ENCODE data around the gene APOBEC3A. TPM values are rescaled to one million over a fixed set of nuclear protein-coding genes. Genes with fewer than 3 reads are reported as not detected.
"Not testable (repeated sequence)": the region's sequence is repeated elsewhere in the genome, so short reads cannot be mapped to it uniquely, and the experiment has no call there.

APOBEC3A gene
- polyA plus RNA-seq, 1 experiment, result not detected

DNA sequence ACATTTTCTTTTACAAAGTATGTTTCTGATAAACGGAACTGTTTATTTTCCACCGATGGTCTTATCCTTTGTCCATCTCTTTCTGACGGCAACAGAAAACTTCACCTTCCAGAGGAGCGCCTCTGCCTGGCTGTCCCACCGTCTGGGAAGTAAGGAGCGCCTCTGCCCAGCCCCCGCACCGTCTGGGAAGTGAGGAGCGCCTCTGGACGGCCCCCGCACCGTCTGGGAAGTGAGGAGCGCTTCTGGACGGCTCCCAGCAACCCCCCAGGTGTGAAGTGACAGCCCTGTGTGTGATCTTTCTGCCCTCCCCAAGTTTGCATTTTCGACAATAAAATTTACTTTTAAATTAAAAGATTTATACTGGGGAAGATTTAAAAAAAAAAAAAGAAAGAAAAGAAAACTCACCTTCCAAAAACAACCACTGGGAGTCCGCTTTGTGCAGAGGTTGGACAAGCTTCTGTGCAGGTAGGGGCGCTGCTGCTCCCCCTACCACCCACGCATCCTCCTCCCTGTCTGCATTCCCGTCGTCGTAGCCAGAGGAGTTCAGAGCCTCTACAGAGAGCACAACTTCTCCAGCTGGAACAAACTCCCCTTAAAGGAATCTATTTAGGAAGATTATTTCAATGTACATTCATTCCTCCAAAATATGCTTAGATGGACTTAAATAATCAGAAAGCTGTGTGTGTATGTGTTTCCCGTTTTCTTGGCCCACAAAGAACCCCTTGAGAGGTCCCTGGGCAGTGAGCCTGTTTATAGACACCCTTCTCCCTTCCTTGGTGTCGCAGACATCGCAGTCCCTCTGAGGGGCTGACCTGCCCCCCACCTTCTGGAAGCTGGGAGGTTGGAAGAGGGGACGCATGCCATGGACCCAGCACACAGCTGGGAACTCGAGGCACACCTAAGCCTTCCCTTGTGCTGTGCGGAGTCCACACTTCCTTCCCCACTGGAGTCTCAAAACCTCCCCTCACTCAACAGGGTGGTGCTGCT, 23.9 kb downstream of the APOBEC3A start:
- H3K4me3 ChIP-seq (ENCODE audit: low read depth, low read length), result peak overlapping the region; percentile 17; the same call in 1 of the 2 replicates
- CTCF ChIA-PET, result interaction anchor here (0.6 to 3.0 kb wide), 6 partner anchors 8 to 608 kb away, joined by 3 to 11 read pairs (median 4); no protein-coding TSS in a partner anchor
- H3K9me3 ChIP-seq (ENCODE audit: control insufficient read depth, insufficient read depth, low read length), result peaks cover 14% of the 10 kb centered on the region
- POLR2A ChIA-PET, result interaction anchor here (0.5 to 1.1 kb wide), 4 partner anchors 90 to 1260 kb away, joined by 3 to 4 read pairs (median 3); no protein-coding TSS in a partner anchor
- no peak for DNase-seq (ENCODE audit: low read depth, low spot score)
- no peaks in the 10 kb centered on the region for H3K27me3 ChIP-seq (ENCODE audit: control insufficient read depth, insufficient read depth, low read length)
- TF ChIP-seq, protein P1, sequence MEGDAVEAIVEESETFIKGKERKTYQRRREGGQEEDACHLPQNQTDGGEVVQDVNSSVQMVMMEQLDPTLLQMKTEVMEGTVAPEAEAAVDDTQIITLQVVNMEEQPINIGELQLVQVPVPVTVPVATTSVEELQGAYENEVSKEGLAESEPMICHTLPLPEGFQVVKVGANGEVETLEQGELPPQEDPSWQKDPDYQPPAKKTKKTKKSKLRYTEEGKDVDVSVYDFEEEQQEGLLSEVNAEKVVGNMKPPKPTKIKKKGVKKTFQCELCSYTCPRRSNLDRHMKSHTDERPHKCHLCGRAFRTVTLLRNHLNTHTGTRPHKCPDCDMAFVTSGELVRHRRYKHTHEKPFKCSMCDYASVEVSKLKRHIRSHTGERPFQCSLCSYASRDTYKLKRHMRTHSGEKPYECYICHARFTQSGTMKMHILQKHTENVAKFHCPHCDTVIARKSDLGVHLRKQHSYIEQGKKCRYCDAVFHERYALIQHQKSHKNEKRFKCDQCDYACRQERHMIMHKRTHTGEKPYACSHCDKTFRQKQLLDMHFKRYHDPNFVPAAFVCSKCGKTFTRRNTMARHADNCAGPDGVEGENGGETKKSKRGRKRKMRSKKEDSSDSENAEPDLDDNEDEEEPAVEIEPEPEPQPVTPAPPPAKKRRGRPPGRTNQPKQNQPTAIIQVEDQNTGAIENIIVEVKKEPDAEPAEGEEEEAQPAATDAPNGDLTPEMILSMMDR (IDR thresholded peaks at IDR 0.05; ENCODE audit: low read depth, low read length), result peak; percentile 53
- H3K27ac ChIP-seq (ENCODE audit: low read depth, low read length), result peak overlapping the region; percentile 39

DNA sequence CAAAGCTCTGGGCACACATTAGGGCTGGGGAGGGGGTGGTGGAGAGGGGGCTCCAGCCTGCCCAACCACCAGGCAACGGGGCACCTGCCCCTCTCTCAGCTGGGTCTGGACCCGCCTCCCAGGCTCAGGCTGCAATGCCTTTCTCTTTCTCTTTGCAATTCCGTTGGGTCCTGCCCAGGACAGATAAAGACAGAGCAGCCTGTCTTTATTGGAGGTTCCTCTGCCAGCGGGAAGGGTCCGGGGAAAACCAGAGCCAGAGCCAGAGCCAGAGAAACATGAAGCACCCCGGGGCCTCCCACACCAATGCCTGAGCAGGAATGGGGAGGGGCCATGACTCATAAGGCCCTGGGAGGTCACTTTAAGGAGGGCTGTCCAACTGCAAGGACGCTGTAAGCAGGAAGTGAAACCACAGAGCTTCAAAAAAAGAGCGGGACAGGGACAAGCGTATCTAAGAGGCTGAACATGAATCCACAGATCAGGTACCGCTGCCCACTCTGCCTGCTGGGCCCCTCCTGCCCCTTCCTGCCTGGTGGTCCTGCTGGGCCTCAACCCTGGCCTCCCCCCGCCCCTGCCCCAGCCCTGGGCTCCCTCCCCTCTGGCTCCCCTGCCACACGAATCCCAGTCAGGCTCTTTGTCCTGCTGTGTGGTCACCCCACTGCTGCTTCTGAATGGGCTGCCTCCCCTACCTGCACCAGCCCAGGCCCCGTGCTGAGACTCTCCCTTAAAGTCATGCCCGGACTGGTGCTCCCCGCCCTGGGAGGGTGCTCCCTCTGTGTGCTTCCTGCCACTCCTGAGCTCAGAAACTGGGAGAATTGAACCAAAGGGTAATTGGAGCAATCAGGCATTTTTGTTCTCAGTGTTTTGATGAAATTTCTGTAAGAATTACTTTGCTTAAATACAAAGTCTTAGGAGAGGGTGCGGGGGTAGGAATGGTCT, 24.9 kb downstream of the APOBEC3A start, which contains the start of gene APOBEC3B:
APOBEC3B (plus strand) TSS at position 356 of the 936 bp plus-strand sequence; CDS start at position 463, 107 bp downstream.
- ChIA-PET POLR2A (interaction anchor here (0.5 to 1.1 kb wide), 5 partner anchors 22 to 1259 kb away, joined by 3 to 4 read pairs (median 3); no protein-coding TSS in a partner anchor), CTCF (interaction anchor here (0.7 to 3.0 kb wide), 5 partner anchors 9 to 113 kb away, joined by 3 to 11 read pairs (median 4); no protein-coding TSS in a partner anchor)
- peak; percentile 84 for DNase-seq (ENCODE audit: low read depth, low spot score)
- H3K27me3 ChIP-seq (ENCODE audit: control insufficient read depth, insufficient read depth, low read length), result no peaks in the 10 kb centered on the region
- peaks cover 10% of the 10 kb centered on the region for H3K9me3 ChIP-seq (ENCODE audit: control insufficient read depth, insufficient read depth, low read length)
- peak within 1 kb of the TSS; percentile 39 for H3K27ac ChIP-seq (ENCODE audit: low read depth, low read length)
- peak within 1 kb of the TSS; percentile 53 for H3K4me3 ChIP-seq (ENCODE audit: low read depth, low read length)
- TF ChIP-seq, protein P1 (IDR thresholded peaks at IDR 0.05; ENCODE audit: low read depth, low read length), result no peak

DNA sequence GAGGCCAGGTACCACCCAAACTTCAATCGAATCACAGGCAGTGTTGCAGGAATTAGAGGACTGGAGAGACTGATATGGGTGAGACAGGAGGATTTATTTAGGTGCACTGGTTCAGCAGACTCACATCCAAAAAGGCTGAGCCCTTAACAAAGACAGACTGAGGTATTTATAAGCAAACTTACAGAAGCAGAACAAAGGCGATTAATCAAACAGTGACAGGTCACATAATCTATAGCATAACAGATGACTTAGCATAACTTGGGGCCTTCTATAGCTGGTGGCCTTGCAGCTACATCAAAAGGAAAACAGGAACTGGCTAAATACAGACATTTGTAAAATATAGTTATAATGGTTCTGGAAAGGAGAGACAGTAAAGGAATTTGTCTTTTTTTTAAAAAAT, 26.8 kb downstream of the APOBEC3A start:
- ChIA-PET POLR2A (no interaction called here), CTCF (interaction anchor here (0.9 to 1.5 kb wide), 2 partner anchors 60 to 115 kb away, joined by 3 to 4 read pairs; no protein-coding TSS in a partner anchor)

DNA sequence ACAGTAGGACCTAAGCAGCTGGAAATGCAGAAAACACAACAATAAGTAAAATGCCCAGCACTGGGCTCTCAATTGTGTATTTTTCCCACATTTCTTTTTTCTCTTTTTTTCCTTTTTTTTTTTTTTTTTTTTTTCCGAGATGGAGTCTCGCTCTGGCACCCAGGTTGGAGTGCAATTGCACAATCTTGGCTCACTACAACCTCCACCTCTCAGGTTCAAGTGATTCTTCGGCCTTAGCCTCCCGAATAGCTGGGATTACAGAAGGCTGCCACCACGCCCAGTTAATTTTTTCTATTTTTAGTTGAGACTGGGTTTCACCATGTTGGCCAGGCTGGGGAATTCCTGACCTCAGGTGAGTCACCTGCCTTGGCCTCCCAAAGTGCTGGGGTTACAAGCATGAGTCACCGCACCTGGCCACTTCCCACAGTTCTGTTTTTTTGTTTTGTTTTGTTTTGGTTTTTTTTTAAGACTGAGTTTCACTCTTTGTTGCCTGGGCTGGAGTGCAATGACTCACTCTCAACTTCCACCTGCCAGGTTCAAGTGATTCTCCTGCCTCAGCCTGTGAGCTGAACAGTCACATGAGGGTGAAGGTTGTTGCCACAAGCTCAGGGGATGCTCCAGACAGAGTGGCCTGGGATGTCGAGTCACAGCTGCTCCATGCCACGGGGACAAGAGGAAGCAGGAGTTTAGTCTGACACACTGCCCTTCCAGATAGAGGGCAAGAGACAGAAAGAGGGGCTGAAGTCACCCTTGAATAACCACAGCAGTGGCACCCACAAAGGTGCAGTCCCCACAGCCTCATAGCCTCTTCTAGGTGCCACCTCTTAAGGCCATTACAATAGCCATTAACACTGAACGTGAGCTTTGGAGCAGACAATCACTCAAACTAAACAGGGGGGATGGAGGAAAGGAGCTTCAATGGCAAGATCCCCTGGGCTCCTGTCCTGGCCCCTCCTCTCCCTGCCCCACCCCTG, 27.7 kb downstream of the APOBEC3A start:
- H3K27ac ChIP-seq (ENCODE audit: low read depth, low read length); H3K9me3 ChIP-seq (ENCODE audit: control insufficient read depth, insufficient read depth, low read length); H3K4me3 ChIP-seq (ENCODE audit: low read depth, low read length); H3K27me3 ChIP-seq (ENCODE audit: control insufficient read depth, insufficient read depth, low read length); POLR2A ChIA-PET; DNase-seq (ENCODE audit: low read depth, low spot score): not testable (repeated sequence)
- CTCF ChIA-PET, result interaction anchor here (0.6 to 0.9 kb wide), 2 partner anchors 61 to 137 kb away, joined by 3 read pairs; no protein-coding TSS in a partner anchor

More for the DNA sequence above, 26.8 kb downstream of the APOBEC3A start:
- Histone ChIP-seq H3K27me3 (ENCODE audit: control insufficient read depth, insufficient read depth, low read length) (no peaks in the 10 kb centered on the region), H3K9me3 (ENCODE audit: control insufficient read depth, insufficient read depth, low read length) (peaks cover 10% of the 10 kb centered on the region), H3K4me3 (ENCODE audit: low read depth, low read length) (no peak overlapping the region), H3K27ac (ENCODE audit: low read depth, low read length) (no peak overlapping the region)
- no peak for DNase-seq (ENCODE audit: low read depth, low spot score)
- TF ChIP-seq, protein P1 (IDR thresholded peaks at IDR 0.05; ENCODE audit: low read depth, low read length), result no peak

Measured in AG04450 (cell line).